NOMO-1 (cell line): ENCODE results near the gene GABBR2.

Source experiments
- DNase-seq, 2 experiments: peaks; one replicate each; lab custom pipeline; 2025; ENCODE audit not compliant: unreplicated experiment in 2 of 2; lab: John Stamatoyannopoulos, UW

GABBR2 gene

DNA sequence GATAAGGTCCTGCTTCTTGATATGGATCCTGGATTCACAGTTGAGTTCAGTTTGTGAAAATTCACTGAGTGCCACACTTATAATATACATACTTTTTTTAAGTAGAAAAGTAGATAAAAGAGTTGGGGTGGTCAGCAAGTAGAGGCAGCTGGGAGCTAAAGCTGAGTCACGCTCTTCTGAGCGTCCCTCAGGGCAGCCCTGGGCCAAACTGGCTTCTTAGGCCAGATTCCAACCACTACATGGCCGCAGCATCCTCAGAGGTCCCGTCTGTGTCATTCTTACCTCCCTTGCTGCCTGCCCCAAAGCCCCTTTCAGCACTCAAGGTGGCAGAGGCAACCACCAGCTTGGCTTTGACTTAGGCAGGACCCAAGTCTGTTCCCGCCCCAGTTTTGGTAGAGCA, 329.9 kb downstream of the GABBR2 start:
- DNase-seq = no peak

DNA sequence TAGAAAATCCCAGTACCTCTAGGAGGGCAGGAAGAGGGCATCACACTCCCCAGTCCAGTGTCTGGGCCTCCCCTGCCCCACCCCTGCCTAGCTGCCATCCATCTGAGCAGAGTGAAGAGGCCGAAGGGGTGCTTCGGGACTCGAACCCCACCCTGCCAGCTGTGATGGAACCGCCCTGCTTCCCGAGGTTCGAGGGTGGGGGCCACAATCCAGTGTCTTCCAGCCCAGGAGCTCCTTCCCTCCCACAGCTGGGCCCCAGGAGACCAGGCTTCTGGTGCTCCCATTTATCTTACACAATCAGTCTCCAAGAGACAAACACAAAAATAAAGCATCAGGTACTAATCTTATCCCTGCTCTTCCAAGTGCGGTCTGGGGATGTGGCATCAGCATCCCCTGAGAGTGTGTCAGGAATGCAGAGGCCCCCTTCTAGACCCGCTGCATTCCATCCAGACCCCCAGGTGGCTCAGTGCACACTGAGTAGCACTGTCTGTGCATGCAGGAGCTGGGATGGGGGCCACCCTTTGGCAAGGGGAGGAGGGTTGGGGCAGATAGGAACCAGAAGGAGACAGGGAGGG, 330.4 kb downstream of the GABBR2 start:
- DNase-seq = no peak

DNA sequence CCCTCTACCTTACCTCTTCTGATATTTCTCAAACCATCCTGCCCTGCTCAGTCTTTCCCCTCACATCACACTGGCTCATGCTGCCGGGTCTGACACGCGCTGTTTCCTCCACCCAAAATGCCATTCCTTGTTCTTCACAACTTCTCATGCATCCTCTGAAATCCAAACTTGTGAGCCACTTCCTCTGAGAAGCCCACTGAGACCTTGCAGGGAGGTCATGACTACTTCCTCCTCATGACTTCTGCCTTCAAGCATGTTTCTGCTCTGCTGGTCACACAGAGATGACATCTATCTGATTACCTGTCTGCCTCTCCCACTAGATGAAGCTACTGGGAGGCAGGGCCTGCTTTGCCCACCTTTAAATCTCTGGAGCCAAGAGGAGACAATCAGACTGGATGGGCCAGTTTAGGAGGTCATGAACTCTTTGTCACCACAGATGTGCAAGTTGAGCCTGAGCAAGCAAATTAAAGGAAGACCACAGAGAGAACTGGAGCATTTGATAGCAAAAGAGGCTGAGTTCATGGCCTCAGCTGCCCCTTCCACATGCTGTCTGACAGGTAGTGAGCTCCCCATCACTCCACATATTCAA, 333.5 kb downstream of the GABBR2 start:
- DNase-seq = peak in 1 of 2 experiments; percentile 2

DNA sequence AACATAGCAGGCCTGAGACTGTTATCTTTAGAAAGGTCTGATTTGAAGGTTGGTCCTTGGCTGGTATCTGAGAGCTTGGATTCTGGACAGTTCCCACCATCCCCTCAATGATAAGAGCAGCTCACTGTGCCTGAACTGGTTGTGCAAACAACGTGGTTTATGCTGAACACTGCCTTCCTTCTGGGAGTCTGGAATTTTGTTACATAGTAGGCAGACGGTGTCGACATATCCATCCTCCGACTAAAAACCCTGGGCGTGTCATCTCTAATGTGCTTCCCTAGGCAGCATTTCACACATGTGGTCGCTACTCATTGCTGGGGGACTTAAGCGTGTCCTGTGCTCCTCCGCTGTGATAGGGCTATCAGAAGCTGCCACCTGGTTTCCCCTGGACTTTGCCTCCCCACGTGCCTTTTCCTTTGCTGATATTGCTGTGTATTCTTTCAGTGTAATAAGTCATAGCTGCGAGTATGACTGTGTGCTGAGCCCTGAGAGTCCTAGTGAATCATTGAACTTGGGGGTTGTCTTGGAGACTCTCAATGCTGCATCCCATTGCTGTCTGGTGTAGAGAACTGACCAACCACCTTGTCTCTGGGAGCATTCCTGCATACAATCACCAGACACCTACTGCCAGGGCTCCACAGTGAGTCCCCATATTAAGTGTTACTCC, 334.2 kb downstream of the GABBR2 start:
- no peak for DNase-seq

DNA sequence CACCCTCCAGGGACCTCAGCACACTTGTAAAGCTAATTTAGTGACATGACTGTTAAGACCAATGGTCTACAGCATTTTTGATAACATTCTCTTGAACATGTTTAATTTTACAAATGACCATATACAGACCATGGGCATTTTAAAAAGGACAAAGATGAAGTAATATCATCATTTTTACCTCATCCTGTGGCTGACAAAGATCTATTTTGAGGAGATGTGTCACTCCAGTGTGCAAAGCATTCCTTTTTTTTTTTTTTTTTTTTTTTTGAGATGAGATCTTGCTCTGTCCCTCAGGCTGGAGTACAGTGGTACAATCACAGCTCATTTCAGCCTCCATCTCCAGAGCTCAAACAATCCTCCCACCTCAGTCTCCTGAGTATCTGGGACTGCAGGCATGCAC, 335.1 kb downstream of the GABBR2 start:
- DNase-seq = no peak

DNA sequence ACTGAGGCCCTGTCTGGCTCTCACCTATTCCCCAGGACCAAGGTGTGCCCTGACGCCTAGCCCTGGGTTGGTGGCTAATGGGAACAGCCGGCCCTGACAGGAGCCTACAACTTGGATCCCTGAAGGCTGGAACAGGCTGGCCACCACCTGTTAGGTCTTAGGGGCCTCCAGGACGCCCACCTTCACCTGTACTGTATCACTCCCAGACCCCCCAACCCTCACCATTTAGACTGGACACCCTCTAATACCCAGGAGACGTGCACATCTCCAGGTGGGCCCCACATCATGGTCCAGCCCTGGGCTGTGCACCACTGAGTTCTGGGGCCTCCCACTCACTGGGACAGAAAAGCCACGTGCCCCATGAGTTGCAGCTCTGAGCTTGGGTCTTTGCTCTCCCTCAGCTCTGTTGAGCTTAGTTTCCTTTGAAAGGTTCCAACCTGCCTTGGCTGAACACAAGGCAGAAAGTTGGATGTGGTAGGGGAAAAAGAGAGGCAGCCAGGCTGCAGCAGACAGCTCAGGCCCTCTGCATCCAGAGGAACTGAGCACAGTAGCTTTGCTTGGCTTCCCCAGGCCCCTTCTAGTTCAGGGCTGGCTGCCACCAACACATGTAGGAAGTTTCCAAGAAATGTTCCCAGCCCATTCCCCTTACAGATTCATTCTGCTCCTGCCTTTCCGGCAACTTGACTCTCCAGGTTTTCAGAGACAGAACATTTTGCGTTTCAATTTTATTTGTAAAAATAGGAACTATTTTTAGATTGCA, 336.5 kb downstream of the GABBR2 start:
- DNase-seq = no peak

DNA sequence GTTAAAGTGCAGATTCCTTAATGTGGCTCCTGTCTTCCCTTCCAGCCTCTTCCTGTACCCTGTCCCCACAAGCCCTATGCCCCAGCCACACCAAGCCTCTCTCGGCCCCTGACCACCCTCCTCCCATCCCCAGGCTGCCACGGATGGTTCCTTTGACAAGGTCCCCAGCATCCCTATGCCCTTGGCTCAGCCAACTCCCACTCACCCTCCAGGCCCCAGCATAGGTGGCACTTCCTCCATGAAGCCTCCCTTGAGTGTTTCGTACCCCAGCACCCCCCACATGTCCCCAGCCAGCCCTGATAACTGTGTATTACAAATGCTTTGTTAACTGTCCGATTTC, 337.8 kb downstream of the GABBR2 start:
- no peak for DNase-seq

DNA sequence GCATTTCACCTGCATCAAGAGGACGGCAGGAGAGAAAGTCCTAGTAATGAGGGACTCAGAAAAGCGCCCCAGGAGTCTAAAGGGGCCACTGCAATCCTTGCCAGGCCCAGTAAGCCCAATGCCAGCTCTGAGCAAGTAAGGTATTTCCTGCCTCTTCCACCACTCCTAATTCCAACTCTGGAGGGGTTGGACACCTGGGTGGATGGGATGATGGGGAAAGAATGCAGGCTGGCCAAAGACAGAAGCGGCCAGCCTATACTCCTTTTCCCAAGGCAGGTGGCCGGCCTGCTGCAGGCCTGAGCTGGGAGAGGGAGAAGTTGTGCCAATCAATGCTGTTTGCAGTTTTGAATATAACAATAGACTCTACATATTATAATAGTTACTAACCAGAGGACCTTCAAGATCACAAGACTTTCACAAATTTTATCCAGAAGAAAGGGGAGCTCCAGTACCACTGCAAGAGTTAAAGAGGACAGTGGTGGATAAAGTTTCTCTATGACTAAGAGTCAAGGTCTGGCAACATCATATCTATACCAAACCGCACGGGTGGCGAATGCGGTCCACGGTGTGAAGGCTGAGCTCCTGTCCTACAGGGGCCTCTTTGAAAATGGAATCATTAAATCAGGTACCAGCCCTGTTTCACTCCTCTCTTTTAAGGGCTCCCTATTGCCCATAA, 338.3 kb downstream of the GABBR2 start:
- DNase-seq = no peak

DNA sequence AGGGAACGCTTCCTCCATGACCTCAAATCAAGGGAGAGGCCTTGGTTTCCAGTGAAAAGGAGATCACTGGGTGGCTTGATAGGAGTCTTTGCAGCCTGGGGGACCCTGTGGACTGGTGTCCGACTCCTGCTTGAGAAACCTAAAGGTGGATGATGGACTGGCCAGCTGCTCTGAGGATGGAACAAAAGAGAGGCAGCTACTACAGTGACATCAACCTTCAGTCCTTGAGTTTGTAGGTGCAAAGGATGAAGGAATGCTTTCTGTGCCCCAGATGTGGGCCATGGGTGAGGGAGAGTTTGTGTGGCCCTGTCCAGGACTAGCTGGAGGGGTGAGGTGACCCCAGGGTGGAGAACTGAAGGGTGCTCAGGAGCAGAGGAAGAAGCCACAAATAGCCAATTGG, 338.8 kb downstream of the GABBR2 start:
- DNase-seq = no peak

DNA sequence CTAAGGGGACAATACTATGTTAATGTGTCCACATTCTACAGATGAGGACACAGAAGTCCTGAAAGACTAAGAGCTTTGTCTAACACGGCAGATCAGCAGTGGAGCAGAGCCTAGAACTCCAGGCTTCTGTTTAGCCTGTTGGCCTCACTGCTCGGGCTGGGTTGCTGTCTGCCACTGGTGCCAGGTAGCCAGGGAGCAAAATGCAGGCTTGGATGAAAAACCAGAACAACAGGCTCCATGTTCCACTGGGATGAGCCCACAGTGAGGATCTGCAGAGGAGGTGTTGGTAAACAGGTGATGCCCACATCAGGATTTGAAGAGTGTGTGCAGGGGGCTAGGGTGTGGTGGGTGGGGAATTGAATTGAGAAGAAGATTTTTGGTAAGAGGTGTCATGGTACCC, 339.3 kb downstream of the GABBR2 start:
- DNase-seq = no peak

DNA sequence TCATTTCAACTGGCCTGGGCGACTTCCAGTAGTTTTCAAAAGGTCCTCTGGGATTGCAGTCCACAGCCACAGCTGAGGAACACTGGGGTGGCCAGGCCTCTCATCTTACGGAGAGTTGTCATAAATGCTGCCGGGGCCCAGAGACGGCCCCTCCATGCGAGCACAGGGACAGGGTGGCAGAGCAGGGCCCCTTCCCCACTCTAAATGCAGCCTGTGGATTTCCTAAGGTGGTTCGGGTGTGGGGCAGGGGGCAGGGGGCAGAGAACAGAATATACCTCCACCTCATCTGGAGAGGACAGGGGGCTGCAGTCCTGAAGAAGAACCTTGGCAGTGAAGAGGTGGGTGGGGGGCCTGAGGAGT, 339.7 kb downstream of the GABBR2 start:
- no peak for DNase-seq

DNA sequence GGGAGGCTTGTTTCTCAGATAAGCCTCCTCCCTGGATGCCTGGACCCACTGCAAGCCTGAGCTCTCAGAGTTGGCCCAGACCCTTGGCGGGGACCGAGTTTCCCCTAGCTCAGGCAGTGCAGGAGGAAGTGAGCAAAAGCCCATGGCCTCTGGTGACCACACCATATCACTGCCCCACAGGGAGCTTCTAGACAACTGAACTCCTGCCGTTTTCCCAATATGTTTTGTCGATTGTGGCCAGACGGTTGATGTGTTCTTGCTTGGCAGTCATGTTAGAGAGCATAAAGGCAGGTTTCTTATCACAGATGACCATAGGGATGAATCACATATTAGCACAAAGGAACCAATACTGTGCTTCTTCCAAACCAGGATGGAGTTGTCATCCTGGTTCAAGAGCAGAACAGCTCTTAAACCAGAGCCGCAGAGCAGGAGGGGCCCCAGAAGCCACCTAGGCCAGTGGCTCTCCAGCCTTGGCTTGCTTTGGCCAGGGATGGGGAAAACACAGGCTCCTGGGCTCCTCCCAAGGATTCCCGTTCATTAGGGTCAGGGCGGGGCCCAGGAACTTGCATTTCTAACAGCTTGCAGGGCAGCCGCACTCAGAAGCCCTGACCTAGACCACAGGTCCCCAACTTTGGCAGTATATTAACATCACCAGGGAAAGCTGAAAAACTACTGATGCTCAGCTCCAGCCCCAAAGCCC, 340.2 kb downstream of the GABBR2 start:
- no peak for DNase-seq

DNA sequence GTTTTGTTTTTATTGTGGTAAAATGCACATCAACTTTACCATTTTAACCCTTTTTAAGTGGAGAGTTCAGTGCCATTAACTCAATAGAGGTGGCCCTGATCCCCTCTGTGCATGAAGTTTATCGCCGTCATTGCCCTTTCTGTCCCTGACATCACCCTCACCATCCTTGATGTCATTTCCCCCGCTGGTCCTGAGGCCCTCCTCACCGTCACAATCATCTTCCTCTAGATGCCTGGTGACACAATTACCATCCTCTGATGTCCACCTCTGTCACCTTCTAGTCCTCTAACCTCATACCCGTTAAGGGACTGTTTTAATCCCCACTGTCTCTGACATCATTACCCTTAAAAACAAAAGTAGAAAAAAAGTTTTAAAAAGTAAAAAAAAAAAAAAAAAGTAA, 340.8 kb downstream of the GABBR2 start:
- no peak for DNase-seq

DNA sequence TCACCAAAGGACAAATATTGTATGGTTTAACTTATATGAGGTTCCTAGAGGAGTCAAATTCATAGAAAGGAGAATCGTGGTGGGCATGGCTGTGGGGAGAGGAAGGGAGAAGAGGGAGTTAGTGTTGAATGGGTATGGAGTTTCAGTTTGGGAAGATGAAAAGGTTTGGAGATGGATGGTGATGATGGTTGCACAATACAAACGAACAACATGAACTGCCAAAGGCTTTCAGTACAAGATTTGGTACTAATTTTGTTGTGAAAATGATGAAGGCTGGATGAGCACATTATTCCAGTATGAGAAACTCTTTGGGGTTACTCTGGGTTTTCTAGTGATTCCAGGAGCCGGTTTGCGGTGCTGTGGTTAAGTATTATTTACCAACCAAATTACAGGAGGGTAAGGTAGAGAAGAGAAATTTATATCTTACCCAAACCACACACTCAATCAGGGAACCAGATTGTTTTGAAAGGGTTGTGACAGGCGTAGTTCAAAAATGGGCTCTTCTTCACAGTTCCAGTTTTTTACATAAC, 341.3 kb downstream of the GABBR2 start:
- no peak for DNase-seq

DNA sequence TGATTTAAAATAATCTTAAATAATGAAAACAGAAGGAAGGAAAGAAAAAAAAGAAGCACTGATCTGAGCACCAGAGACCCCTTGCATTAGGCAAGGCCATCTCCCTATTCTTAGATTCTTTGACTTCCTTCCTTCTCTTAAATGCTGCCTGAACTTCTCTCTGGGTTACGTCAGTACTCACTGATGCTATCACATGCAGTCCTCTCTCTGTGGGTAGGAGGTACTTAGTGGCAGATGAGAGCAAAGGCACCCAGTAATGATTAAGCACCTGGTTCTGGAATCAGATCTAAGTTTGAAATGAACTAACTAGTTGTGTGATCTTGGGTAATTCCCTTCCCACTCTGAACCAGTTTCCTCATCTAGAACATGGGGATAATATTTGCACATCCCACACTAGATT, 343.0 kb downstream of the GABBR2 start:
- DNase-seq = no peak

DNA sequence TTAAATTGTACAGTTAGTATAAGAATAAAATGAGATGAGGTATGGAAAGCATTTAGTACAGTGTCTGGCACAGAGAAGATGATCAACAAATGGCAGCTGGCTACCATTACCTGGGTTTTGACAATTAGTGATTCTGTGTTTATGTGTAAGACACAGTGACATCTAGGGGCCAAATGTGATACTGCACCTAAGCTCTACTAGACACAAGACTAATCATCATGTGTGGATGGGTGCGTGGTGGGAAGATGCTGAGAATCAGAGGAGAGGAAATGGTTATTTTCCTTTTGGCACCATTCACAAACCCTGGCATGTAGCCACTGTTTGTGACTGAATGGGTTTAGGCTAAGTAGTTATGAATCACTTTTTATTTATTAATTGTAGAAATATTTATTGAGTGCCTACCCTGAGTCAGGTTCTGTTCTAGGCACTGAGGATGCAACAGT, 343.5 kb downstream of the GABBR2 start:
- DNase-seq = peak in 1 of 2 experiments; percentile 1

DNA sequence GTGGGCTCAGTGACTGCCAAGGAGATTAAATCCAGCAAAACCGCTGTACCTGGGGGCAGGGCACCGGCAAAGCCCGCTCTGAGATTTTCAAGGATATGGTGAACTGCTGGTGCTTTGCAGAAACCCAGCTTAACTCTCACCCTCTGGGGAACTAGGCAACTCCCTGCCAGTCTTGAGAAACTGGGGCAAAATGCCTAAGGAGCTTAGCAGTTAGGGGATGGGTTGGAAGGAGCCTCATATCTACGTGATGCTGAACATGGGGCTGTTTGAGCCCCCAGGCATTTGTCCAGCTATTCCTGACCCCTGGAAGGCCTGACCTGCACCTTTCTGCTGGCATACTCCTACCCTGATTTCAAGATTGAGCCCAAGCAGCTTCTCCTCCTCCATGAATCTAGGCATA, 344.6 kb downstream of the GABBR2 start:
- DNase-seq = no peak

DNA sequence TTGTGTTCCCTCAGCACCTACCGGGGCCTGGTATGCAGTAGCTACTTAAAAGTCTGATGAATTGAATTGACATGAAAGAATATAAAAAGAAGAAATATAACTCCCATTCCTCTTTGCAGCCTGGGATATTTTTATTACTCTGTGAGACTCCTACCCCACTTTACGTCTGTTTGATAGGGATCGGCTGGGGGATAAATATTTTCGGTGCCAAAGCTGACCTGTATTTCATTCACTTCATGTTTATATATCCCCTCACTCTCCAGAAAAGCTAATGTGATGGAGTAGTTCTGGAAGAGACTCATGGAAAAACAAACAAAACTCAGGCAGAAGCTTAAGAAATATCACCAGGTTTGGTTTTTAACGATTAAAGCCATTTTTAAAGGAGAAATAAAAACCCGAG, 345.1 kb downstream of the GABBR2 start:
- no peak for DNase-seq

DNA sequence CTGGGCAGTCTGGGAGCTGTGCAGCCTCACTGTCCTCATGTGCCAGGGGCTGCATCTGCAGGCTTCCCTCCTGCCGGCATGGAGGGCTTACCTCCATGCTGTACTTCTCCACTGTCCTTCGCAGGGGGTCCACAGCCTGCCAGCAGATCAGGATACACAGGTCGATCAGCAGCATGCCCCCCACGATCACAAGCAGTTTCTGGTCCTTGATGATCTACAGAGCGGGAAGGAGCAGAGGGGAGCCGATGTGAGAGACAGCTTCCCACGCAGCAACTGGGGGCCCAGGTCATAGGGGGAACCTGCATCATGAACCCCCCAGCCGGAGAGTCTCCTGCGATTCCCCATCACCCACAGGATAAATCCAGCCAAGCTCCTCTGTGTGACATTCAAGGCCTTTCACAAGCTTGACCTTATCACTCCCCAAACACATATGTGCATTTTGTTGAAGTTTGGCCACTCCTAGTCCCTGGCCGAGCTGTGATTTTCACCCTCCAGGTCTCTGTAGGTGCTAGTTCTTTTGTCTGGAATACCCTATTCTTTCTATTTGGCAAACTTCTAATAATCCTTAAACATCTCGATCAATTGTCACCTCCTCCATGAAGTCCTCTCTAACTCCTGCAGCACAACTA, 346.0 kb downstream of the GABBR2 start:
- no peak for DNase-seq

DNA sequence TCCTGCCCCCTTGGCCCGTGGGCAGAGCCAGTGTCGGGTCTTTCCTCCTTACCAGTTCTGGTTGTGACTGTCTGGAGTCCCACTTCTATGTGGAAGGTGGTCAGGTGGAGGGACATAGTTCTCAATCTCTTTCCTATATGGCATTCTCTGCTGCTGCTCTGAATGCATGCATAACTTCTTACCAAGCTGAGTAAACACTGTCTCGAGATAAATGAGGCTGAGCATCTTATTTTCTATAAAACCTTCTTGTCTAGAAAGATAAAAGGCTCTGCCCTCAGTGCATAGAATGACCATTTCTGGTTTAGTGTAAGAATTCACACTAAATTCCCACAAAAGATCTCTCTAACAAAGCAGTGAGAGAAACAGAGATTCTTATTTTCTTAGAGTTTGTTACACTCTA, 347.1 kb downstream of the GABBR2 start:
- no peak for DNase-seq
